GM10266 (cell line): ENCODE measurements around the gene MGAT3.

Experiments
- DNase-seq: peaks from one replicate; pipeline ENCODE4 v3.0.0; 2012; ENCODE audit errors: extremely low spot score
- CTCF ChIP-seq: IDR thresholded peaks from 2 replicates; pipeline ENCODE4 v1.5.1; 2012; ENCODE audit warnings: mild to moderate bottlenecking, low read depth; ENCODE audit not compliant: control insufficient read depth, insufficient read depth; ENCODE audit errors: missing control alignments

MGAT3 gene

GRCh38 chr22:39422101-39422500 is 34.7 kb upstream of the MGAT3 start:
- no peak for TF ChIP-seq CTCF
- no peak for DNase-seq

- TF ChIP-seq CTCF, result no peak
- DNase-seq, result no peak
Measured at GRCh38 chr22:39422721-39423120, 34.1 kb upstream of the MGAT3 start.

- TF ChIP-seq CTCF, result no peak
- no peak for DNase-seq
Measured at GRCh38 chr22:39423976-39424375, 32.8 kb upstream of the MGAT3 start.

- no peak for DNase-seq
- no peak for TF ChIP-seq CTCF
Measured at GRCh38 chr22:39426380-39427043, 30.3 kb upstream of the MGAT3 start.

GRCh38 chr22:39427751-39428596 is 28.8 kb upstream of the MGAT3 start:
- TF ChIP-seq CTCF, result no peak
- no peak for DNase-seq

- no peak for DNase-seq
- no peak for TF ChIP-seq CTCF
Measured at GRCh38 chr22:39428597-39429071, 28.2 kb upstream of the MGAT3 start.

GRCh38 chr22:39429186-39429585 is 27.6 kb upstream of the MGAT3 start:
- no peak for TF ChIP-seq CTCF

More at GRCh38 chr22:39429186-39429585, 27.6 kb upstream of the MGAT3 start:
- no peak for DNase-seq
